ENCODE results near the gene SYDE2.
"Not testable (repeated sequence)": the region's sequence is repeated elsewhere in the genome, so short reads cannot be mapped to it uniquely, and the experiment has no call there.

The SYDE2 gene

GRCh38 chr1:85216697-85217096 lies 15.9 kb upstream of the SYDE2 start:
- DNase-seq (ENCODE audit: insufficient read length, low spot score) (no peak), FAIRE-seq (no peak)

DNA sequence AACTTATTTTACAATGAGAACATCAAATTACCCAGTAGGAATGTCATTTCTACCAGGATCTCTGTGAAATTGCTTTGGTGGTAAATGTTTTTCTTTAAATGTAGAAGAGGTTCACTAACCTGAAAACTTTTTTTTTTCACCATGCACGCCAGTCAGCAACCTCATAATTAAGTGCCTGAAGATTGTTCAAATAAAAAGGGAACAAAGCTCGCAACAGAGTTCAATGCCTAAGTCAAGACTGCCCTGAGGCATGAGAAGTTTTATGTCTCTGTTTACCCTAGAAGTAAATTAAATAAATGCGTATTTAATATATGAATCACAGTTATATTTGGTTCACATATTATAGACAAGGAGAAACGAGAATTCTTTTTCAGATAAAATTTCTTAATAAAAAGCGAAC lies 13.8 kb upstream of the SYDE2 start:
- no peak for DNase-seq (ENCODE audit: insufficient read length, low spot score)
- no peak for FAIRE-seq

GRCh38 chr1:85208488-85208887 lies 7.7 kb upstream of the SYDE2 start:
- no peak for FAIRE-seq

GRCh38 chr1:85203573-85204171 lies 2.9 kb upstream of the SYDE2 start:
- DNase-seq (ENCODE audit: insufficient read length, low spot score) = no peak
- no peak for FAIRE-seq

More at GRCh38 chr1:85208488-85208887, 7.7 kb upstream of the SYDE2 start:
- DNase-seq (ENCODE audit: insufficient read length, low spot score) = no peak

DNA sequence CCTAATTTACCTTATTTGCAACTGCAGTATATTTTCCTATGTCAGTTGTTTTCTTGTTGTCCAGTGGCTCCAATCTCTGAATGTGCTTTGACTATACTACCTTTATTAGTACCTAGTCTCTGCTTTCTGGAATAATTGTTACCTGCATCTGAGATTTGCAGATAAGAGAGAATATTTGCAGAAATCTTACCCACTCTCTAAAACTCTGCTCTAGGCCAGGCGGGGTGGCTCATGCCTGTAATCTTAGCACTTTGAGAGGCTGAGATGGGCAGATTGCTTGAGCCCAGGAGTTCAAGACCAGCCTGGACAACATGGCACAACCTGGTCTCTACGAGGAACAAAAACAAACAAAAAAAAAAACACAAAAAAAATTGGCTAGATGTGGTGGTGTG lies 2.0 kb upstream of the SYDE2 start:
- DNase-seq (ENCODE audit: insufficient read length, low spot score) (no peak), FAIRE-seq (no peak)

DNA sequence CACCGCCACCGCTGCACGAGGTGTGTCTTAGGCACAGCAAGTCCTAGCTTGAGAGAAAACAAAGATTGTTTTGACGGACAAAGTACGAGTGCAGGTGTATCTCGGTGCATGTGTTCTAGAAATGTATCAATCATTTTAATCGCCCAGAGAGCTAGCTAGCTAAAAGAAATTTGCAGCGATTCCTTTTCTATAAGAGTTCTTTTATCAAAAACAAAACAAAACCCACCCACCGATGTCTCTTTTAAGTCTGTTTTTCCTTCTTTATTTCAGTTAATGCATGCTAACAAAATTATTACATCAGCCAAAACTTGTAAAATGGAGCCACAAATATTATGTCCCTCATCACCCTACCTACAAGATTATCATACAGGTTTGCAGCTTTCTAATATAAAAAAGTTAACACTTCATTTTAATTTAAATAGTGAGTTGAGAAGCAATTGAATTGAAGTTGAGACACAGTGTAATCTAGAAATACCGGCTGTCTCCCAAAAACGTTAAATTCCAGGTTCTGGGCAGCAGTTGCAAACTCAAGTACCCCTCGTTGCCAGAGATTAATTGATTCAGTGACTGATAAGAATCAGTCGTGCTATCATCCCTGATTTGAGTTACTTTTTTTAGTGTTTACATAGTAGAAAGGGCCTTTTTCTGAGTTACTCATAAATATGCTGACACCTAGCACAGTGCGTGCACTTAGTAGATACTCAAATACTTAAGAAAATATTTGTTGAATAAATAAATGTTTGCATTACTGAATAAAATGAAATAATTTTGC lies 1.5 kb upstream of the SYDE2 start:
- FAIRE-seq (no peak), DNase-seq (ENCODE audit: insufficient read length, low spot score) (no peak)

DNA sequence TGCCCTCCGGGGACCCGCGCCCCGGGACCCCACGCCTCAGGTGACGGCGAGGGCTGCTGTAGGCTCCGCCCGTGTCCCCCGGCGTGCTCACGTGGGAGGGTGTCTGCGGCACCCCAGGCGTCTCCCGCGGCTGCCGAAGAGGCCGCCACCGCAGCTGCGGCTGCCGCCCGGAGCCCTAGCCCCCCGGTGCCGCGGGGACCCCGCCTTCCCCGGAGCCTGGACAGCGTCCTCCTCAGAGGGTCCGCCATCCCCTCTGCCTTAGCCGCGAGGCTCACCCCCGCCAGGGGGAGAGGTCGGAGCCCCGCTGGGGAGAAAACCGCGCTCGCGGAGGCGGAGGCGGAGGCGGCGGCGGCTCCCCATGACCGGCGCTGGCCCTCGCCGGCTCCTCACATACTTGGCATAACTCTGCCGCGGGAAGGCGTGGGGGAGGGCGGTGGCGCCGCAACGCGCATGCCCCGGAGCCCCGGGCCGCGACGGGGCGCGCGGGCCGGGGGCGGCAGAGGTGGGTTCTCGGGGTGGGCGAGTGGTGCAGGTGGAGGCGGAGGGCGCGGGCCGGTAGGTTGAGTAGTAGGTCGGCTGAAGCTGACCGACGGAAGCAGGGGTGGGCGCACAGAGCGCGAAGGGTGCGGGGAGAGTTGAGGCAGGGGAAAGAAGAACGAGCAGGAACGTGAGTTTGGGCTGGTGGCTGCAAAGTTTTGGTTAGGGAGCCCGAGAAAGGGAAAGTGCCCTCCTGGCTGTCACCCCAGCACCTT lies 700 bp upstream of the SYDE2 start:
- DNase-seq (ENCODE audit: insufficient read length, low spot score) (peak; percentile 44), FAIRE-seq (no peak)

GRCh38 chr1:85199667-85200462 lies 951 bp downstream of the SYDE2 start:
- FAIRE-seq (no peak), DNase-seq (ENCODE audit: insufficient read length, low spot score) (no peak)

DNA sequence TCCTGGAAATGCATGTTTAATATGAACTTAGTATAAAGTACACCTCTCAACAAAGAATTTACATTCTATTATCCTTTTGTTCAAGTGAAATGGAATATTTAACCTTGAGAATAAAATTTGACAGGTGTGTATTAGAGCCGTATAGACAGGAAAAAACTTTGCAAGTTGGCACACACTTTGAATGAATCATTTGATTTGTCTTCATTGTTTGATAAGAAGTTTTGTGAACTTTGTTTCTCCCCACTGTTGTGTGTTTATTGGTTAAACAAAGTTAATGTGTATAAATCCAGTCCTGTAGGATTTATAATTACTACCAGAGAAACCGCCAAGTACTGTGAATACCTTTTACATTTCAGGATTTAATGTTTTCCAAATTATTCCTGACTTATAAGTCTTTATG lies 2.0 kb downstream of the SYDE2 start:
- no peak for FAIRE-seq

DNA sequence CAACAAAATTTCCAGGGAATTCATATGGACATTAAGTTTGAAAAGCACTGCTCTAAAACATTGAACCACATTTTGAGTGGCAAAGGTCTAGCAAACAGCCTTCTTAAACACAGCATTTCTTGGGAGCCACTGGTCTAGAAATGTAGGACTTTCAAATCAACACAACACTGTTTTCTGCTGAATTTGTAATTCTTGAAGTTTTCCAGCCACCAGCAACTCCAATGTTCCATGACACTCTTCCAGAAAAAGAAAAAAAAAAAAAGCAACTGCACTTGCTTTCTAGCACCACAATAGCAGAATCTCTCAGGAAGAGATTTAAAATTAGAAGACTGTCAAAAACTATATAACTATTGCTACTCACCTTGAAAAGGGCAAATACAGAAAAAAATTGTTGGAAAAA lies 4.5 kb downstream of the SYDE2 start:
- no peak for FAIRE-seq
- no peak for DNase-seq (ENCODE audit: insufficient read length, low spot score)

More for the DNA sequence above, 2.0 kb downstream of the SYDE2 start:
- DNase-seq (ENCODE audit: insufficient read length, low spot score) = no peak

- FAIRE-seq = no peak
Observed at GRCh38 chr1:85195703-85196102, 5.1 kb downstream of the SYDE2 start.

GRCh38 chr1:85192129-85192528 lies 8.7 kb downstream of the SYDE2 start:
- DNase-seq (ENCODE audit: insufficient read length, low spot score); FAIRE-seq: not testable (repeated sequence)

More at GRCh38 chr1:85195703-85196102, 5.1 kb downstream of the SYDE2 start:
- DNase-seq (ENCODE audit: insufficient read length, low spot score) = no peak

DNA sequence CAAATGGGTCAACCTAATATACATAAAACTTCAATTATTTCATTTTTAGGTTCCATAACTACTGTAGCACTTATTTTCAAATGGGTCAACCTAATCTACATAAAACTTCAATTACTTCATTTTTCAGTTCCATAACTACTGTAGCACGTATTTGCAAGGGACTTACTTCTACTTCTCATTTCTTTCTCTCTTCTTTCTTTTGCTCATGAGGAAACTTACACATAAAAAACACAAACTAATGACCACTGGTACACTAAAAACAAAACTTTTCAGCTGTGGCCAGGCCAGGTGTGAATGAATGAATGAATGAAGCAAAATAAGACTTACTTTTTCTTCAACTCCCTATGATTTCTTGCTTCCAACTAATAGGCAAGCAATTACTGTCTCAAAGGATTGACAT lies 11.7 kb downstream of the SYDE2 start:
- no peak for DNase-seq (ENCODE audit: insufficient read length, low spot score)
- FAIRE-seq = no peak

DNA sequence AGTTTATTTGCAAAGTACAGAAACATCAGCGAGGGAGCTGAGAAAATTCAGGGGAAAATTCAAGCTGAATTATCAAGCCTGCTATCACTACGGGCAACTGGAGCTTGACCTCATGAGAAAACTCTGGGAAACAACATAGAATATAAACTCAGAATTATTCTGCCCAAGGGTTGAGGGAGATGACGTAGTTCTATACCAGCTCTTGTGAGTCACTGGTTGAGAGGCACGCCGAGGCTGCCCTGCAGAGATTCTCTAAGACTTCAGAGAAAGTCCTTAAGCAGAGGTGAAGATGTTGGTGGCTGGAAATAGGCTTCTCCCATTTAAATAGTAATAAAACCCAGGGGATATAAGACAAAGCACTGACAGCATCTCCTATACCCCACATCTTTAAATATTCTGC lies 12.3 kb downstream of the SYDE2 start:
- DNase-seq (ENCODE audit: insufficient read length, low spot score) (no peak), FAIRE-seq (no peak)

DNA sequence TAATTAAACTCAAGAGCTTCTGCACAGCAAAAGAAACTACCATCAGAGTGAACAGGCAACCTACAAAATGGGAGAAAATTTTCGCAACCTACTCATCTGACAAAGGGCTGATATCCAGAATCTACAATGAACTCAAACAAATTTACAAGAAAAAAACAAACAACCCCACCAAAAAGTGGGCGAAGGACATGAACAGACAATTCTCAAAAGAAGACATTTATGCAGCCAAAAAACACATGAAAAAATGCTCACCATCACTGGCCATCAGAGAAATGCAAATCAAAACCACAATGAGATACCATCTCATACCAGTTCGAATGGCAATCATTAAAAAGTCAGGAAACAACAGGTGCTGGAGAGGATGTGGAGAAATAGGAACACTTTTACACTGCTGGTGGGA lies 13.8 kb downstream of the SYDE2 start:
- not testable (repeated sequence) for DNase-seq (ENCODE audit: insufficient read length, low spot score); FAIRE-seq

DNA sequence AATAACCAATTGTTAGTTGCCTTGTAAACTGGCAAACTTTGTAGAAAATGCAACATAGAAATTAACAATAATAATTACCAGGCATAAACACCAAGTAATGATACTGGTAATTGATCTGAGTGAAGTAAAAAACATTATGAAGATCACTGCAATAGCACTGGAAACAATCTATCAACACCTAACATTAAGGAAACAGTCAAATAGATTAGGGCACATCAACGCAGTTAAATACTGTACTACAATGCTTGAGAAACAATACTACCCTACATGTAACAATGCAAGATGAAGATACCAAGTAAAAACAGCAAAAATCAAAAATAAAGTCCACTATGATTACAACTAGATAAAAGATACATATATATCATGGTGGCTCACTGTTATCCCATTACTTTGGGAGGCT lies 16.6 kb downstream of the SYDE2 start:
- DNase-seq (ENCODE audit: insufficient read length, low spot score) (no peak), FAIRE-seq (no peak)

DNA sequence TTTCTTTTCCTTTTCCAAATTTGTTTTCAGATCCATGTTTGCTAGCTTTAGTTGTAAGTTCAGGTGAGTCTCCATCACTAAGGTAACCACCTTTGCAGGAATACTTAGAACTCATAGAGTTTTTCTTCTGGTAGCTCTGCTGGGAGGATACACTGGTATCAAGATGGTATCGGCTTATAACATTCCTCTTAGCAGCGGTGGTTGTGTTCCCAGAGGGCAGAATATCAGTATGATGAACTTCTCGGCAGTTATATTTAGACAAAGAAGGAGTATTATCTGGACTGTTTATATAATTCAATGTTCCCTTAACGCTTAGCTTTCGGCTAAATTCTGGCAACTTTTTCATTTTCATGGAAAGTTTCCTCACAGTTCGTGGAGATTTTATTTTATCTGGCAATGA lies 18.1 kb downstream of the SYDE2 start:
- FAIRE-seq (peak; percentile 8), DNase-seq (ENCODE audit: insufficient read length, low spot score) (no peak)

GRCh38 chr1:85180869-85181268 lies 19.9 kb downstream of the SYDE2 start:
- FAIRE-seq (no peak), DNase-seq (ENCODE audit: insufficient read length, low spot score) (no peak)

DNA sequence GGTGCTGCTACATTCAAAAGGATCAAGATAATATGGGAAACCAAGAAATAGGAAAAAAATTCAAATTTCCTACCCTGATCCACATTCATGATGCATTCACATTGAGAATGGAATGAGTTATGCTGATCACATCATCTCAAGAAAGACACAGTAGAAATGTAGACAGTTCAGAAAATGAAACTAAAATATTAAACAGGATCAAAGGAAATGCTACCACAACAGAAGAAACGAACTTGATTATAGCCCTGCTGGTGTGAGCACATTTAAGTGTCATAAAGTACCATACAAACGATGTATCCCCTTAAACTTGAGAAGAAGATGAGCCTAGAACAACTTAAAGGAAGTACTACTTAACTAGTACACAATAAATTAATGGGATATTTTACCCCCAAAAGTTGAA lies 21.3 kb downstream of the SYDE2 start:
- FAIRE-seq (no peak), DNase-seq (ENCODE audit: insufficient read length, low spot score) (no peak)

GRCh38 chr1:85178396-85178795 lies 22.4 kb downstream of the SYDE2 start:
- no peak for DNase-seq (ENCODE audit: insufficient read length, low spot score)
- FAIRE-seq = no peak

DNA sequence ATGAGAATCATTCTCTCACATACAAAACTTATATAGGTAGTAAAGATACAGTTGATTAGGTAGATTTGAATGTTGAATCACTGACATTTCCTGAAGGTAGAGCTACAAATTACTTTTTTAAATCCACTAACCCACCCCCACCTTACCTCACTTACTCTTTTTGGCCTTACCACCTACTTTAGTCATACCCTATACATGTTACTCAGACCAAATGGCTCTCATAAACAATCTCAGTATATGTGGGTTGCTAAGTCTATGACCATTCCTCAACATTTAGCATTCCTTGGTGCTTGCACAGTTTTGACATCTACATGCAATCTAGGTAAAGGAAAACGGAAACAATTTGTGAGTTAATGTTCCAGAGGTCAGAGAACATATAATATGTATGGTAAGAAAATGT lies 26.3 kb downstream of the SYDE2 start:
- no peak for FAIRE-seq
- DNase-seq (ENCODE audit: insufficient read length, low spot score) = no peak
